Measurements from ENCODE around the gene MYMX. TPM values are rescaled to one million over a fixed set of nuclear protein-coding genes. Genes with fewer than 3 reads are reported as not detected.
A peak's percentile ranks its signal among the peaks of the same experiment; 100 is the strongest.

Gene MYMX
- 1 to 10 TPM in 2 of 10 donors, under 1 TPM in 3, not detected in 5; 0.41 to 2.3 (median 0.86) TPM for total RNA-seq
- under 1 TPM in 1 of 2 donors, not detected in 1; 0.91 TPM for polyA plus RNA-seq
- long read RNA-seq, donor 1 = 0 reads
- long read RNA-seq, donor 2 = 0 reads
- long read RNA-seq, donor 3 = 0 reads

DNA sequence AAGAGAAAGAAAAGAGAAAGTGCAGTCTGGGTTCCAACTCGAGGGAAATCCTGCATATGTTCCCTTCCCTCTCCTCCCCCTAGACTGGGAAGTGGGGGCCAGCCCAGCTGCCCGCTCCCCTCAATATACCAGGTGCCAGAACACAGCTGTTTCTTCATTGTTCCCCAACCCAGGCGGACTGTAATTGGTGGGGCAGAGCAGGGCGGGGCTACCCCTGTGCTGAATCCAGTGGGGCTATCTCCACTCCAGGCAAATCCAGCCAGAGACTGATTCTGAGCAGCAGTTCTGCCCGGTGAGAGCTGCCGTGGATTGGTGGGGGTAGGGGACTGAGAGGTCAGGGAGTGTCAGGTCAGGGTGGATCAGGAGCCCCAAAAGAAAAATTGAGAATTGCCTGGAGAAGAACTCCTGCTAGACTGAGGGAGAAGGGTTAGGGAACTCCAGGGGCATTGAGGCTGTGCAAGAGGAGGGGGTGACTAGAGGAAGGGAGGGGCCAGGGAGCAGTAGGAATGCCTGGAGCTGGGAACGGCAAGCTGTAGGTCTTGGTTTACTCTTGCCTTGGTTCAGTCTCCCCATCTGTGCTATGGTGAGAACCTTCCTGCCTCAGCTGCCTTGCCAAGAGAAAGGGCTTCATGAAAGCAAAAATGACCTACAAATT lies at the start of gene MYMX:
Gene MYMX, plus strand, starts transcription at position 250 of the 655 bp plus-strand sequence. CDS start 546 bp downstream, outside the sequence.
- intact Hi-C loops (cut with DNase I) = loop anchor here in 3 of 10 donors (5.0 kb wide), 1 partner anchor 45 kb away; no protein-coding TSS in a partner anchor
- ATAC-seq (no peak), DNase-seq (peak; percentile 34 to 47)
- Histone ChIP-seq H3K9me3 (no peaks in the 10 kb centered on the region), H3K27ac (peak within 1 kb of the TSS; percentile 30 to 98 (median 93)), H3K36me3 (no peaks in the 10 kb centered on the region), H3K4me3 (peak within 1 kb of the TSS in 5 of 10 donors; percentile 4 to 24 (median 15)), H3K27me3 (no peaks in the 10 kb centered on the region), H3K4me1 (peaks cover 16 to 61% (median 52%) of the 10 kb centered on the region in 9 donors)
- TF ChIP-seq, protein P1, sequence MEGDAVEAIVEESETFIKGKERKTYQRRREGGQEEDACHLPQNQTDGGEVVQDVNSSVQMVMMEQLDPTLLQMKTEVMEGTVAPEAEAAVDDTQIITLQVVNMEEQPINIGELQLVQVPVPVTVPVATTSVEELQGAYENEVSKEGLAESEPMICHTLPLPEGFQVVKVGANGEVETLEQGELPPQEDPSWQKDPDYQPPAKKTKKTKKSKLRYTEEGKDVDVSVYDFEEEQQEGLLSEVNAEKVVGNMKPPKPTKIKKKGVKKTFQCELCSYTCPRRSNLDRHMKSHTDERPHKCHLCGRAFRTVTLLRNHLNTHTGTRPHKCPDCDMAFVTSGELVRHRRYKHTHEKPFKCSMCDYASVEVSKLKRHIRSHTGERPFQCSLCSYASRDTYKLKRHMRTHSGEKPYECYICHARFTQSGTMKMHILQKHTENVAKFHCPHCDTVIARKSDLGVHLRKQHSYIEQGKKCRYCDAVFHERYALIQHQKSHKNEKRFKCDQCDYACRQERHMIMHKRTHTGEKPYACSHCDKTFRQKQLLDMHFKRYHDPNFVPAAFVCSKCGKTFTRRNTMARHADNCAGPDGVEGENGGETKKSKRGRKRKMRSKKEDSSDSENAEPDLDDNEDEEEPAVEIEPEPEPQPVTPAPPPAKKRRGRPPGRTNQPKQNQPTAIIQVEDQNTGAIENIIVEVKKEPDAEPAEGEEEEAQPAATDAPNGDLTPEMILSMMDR (IDR thresholded peaks at IDR 0.05) = no peak
- 28 to 37% methylated on average over 7 of the region's 7 CpGs for WGBS, 2 donors

DNA sequence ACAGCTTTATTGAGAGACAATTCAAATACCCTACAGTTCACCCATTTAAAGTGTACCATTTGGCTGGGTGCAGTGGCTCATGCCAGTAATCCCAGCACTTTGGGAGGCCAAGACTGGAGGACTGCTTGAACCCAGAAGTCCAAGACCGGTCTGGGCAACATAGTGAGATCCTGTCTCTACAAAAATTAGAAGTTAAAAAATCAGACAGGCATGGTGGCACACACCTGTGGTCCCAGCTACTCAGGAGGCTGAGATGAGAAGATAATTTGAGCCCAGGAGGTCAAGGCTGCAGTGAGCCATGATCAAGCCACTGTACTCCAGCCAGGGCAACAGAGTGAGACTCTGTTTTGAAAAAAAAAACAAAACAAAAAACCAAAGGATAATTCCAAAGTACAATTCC lies 49.2 kb upstream of the MYMX start:
- peaks cover 0 to 10% (median 1%) of the 10 kb centered on the region in 9 donors for H3K4me1 ChIP-seq
- intact Hi-C loops (cut with DNase I) = loop anchor here in 1 of 10 donors (10.0 kb wide), 1 partner anchor 277 kb away; no protein-coding TSS in a partner anchor
- TF ChIP-seq, protein P1 (IDR thresholded peaks at IDR 0.05) = no peak
- no peak overlapping the region for H3K27ac ChIP-seq
- H3K9me3 ChIP-seq = no peaks in the 10 kb centered on the region
- ATAC-seq (no peak), DNase-seq (no peak)
- H3K27me3 ChIP-seq = peaks cover 0 to 5% (median 0%) of the 10 kb centered on the region in 7 donors
- 96 to 98% methylated on average over 1 of the region's 1 CpG for WGBS, 2 donors
- H3K36me3 ChIP-seq = no peaks in the 10 kb centered on the region
- no peak overlapping the region for H3K4me3 ChIP-seq

DNA sequence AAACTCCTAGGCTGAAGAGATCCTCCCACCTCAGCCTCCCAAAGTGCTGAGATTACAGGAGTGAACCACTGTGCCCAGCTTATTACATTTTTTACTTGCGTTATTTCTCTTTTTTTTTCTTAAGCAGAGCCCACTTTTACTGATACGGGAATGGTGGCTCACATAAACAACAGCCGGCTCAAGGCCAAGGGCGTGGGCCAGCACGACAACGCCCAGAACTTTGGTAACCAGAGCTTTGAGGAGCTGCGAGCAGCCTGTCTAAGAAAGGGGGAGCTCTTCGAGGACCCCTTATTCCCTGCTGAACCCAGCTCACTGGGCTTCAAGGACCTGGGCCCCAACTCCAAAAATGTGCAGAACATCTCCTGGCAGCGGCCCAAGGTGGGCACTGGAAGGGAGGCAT lies 47.6 kb upstream of the MYMX start:
- no peak for DNase-seq
- intact Hi-C loops (cut with DNase I) = loop anchor here in 1 of 10 donors (10.0 kb wide), 1 partner anchor 276 kb away; no protein-coding TSS in a partner anchor
- TF ChIP-seq, protein P1 (IDR thresholded peaks at IDR 0.05) = no peak
- no peak overlapping the region for H3K4me3 ChIP-seq
- H3K4me1 ChIP-seq = peaks cover 0 to 17% (median 7%) of the 10 kb centered on the region in 9 donors
- H3K9me3 ChIP-seq = no peaks in the 10 kb centered on the region
- WGBS, 2 donors = 58 to 73% methylated on average over 9 of the region's 9 CpGs
- ATAC-seq = no peak
- H3K27me3 ChIP-seq = peaks cover 0 to 5% (median 0%) of the 10 kb centered on the region in 7 donors
- no peak overlapping the region for H3K27ac ChIP-seq
- no peaks in the 10 kb centered on the region for H3K36me3 ChIP-seq

DNA sequence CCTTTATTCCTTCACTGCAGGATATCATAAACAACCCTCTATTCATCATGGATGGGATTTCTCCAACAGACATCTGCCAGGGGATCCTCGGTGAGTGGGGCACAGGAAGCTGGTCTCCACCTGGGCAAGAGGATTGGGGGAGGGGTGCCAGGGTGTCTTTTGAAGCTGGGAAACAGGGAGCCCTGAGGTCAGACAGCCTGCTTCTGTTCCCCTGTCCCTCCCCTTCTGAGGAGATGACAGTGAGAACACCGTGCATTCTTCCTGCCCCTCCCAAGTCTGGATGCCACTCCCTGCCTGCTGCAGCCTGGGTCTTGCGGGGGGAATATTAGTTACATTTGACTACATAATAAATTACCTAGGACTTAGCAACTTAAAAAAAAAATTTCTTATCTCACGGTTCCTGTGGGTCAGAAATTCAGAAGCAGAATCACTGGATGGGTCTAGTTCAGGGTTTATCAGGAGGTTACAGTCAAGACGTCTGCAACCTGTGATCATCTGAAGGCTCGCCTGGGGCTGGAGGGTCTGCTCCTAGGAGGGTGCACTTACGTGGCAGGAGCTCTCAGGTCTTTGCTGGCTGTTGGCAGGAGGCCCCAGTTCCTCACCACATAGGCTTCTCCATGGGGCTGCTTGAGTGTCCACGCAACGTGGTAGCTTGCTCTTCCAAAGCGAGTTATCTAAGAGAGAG lies 46.7 kb upstream of the MYMX start:
- 79 to 80% methylated on average over 10 of the region's 10 CpGs for WGBS, 2 donors
- Histone ChIP-seq H3K9me3 (no peaks in the 10 kb centered on the region), H3K4me3 (no peak overlapping the region), H3K4me1 (peaks cover 0 to 17% (median 7%) of the 10 kb centered on the region in 9 donors), H3K27me3 (peaks cover 0 to 5% (median 0%) of the 10 kb centered on the region in 7 donors), H3K36me3 (no peaks in the 10 kb centered on the region), H3K27ac (no peak overlapping the region)
- ATAC-seq (no peak), DNase-seq (no peak)
- TF ChIP-seq, protein P1 (IDR thresholded peaks at IDR 0.05) = no peak
- intact Hi-C loops (cut with DNase I) = loop anchor here in 7 of 10 donors (5.0 to 10.0 kb wide), 7 partner anchors 47 to 275 kb away; partner anchors contain the start of genes MYMX (in 3 of the 7) and SLC35B2 (in 2 of the 7)
